DMS114 treated with DMSO at 0.1 percent for 48 hours (cell line): ENCODE measurements around the gene TM9SF4.

Experiments used
- DNase-seq: peaks from one replicate; lab custom pipeline; 2025; ENCODE audit not compliant: unreplicated experiment; lab: John Stamatoyannopoulos, UW

TM9SF4 gene

DNA sequence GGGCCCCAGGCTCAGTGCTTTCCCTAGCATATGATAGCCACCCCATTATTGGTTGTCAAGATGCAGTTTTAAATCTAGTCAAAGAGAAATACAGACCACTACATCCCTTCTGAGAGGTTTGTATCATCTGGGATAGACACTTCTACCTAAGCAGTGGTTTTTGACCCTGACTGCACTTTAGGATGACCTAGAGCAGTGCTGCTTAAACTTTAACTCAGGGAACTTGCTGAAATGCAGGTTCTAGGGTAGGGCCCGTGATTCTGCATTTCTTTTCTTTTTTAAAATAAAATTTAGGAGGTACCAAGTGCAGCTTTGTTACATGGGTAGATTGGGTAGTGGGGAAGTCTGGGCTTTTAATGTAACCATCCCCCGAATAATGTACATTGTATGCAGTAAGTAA is 18.7 kb downstream of the TM9SF4 start:
- DNase-seq: no peak

DNA sequence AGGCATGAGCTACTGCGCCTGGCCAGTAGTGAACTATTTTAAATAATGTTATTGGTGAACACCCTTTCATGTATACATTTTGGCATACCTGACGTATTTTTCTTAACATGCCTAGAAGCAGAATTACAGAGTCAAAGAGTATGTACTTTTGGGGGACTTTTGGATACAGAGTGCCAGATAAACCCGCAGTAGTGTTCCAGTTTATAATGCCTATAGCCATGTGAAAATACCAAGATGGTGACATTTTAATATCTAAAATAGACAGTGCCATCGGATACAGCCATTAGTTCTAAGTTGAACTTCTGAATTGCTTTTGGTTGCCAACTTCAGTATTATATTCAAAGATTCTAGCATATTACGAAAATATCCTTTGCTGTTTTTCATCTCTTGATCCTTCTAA is 20.3 kb downstream of the TM9SF4 start:
- no peak for DNase-seq

DNA sequence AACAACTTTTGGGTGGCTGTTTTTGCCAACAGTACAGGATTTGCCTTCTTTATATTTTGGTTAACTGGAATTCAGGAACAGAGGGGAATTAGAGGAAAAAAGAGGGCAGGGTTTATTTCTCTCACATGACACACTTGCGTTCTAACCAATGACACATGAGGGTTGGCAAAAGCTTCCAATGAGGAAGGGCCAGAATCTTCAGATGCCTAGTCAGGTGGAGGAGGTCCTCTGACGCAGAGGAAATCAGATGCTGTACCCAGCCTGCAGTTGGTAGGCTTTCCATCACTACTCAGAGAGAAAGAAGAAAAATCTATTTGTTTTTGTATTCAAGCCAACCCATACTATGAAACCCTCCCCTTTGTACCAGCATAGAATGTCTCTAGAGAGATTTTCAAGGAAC is 20.8 kb downstream of the TM9SF4 start:
- no peak for DNase-seq

DNA sequence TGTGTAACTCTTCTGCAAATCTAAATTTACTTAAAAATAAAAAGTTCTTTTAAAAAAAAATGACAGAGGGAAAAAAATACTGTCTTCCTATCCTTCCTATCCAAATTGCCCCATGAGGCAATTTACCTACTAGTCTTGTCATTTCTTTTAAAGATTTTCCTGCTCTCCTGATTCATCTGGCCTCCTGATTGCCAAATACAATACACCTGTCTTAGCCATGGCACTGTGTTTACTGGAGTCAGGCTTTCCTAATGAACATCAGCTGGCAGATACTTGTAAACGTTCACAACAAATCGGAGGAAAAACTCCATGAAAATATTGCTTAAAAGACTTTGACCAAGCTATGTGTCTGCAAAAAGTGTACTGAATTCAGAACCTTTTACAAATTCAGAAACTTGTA is 21.5 kb downstream of the TM9SF4 start:
- DNase-seq: no peak

DNA sequence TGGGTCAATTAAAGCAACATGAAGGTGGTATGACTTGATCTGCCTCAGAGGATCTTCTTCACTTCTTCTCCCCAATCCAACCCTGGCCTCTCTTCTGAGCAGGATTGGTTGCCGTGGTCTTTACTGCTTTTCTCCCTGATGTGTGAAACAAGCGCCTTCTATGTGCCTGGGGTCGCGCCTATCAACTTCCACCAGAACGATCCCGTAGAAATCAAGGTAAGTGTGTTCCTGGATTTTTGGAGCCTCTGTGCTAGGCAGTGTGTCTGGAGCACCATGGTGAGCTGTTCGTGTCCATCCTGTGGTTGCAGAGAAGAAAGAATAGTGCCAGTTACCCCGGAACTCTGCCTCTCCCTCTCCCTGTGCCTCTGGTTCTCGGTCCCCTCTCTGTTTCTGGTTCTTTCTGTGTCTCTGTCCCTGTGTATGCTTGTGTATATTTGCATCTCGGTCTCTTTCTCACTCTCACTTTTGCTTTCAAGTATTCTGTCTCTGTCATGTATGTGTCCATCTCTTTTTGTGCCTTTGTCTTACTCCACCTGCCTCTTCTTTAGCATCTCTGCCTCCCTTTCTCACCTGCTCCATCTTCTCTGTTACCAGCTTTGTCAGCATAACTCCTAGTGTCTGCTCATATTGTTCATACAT is 23.5 kb downstream of the TM9SF4 start:
- no peak for DNase-seq

DNA sequence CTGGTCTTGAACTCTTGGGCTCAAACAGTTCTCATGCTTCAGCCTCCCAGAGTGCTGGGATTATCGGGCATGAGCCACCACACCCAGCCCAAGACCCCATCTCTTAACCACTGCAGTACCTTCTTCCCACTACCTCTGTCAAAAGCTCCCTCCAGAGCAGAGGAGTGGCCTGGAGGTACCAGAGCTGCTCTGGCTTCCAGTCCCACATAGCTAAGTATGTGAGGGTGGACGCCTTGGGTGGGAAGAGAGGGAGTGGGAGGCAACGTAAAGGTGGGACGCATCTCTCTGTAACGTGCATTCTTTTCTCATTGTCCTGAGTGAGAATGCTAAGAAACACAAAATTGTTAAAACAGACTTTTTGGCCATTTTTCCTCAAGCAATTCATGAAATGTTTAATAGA is 24.5 kb downstream of the TM9SF4 start:
- DNase-seq: no peak

DNA sequence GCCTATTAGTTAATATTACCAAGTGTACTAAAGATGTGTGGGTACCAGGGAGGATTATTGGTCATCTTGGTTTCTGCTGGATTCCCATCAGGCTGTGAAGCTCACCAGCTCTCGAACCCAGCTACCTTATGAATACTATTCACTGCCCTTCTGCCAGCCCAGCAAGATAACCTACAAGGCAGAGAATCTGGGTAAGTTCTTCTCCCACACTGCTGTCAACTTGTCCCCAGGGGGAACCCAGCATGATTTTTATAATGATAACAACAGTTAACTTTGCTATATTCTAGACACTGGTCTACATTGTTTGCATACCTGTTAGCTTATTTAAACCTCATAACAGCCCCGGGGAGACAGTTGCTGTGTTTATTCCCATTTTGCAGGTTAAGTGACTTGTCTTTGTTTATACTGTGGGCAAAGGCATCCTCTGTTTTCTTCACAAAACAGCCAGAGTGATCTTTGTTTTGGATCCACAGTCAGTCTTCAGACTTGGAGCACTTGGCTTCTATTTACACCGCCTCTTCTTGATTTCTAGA is 26.5 kb downstream of the TM9SF4 start:
- no peak for DNase-seq

DNA sequence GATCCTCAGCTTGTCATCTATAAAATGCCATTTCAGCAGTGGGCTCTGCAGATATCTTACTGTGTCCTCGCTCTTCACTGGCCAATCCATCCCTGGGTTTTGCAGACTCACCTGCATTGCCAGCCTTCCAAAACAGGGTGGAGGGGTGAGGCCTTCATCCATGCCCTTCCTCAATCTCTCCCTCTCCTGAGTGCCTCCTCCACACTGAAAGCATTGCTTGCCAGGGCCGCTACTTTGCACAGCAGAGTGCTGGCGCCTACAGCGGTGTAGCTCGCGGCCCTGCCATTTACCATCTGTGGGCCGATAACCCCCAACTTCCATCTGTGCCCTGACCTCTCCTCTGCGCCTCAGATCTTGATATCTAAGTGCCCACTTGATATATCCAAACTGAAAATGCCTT is 29.4 kb downstream of the TM9SF4 start:
- DNase-seq: no peak

DNA sequence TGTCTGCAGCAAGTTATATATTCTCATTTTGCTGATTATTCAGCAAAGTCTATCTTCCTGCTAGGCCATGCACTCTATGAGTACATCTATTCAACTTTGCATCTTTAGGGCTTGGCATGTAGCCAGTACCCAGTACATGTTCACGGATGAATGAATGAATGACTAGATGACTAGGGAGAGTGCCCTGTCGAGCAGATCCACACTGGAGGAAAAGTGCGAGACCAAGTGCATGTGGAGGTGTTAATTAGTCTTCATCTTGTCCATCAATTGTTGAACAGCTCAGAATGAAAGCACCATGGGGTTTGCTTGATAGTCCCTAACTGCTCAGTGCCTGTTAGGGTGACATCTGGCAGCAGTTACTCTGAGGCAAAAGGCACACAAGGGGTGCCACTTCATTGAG is 30.4 kb downstream of the TM9SF4 start:
- no peak for DNase-seq

DNA sequence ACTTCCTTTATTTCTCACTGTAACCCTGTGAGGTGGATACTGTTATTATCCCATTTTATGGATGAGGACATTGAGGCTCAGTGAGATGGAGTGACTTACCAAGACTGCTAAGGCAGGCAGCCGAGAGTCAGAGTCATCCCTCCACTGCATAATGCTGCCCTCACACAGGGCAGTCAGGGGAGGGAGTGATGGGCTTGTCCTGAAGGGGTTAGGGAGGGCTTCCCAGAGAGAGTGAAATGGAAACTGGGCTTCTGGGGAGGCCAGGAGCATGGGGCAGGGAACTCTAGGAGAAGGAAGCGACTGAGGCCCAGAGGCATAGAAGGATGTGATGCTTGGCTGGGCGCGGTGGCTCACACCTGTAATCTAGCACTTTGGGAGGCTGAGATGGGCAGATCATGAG is 31.1 kb downstream of the TM9SF4 start:
- no peak for DNase-seq

DNA sequence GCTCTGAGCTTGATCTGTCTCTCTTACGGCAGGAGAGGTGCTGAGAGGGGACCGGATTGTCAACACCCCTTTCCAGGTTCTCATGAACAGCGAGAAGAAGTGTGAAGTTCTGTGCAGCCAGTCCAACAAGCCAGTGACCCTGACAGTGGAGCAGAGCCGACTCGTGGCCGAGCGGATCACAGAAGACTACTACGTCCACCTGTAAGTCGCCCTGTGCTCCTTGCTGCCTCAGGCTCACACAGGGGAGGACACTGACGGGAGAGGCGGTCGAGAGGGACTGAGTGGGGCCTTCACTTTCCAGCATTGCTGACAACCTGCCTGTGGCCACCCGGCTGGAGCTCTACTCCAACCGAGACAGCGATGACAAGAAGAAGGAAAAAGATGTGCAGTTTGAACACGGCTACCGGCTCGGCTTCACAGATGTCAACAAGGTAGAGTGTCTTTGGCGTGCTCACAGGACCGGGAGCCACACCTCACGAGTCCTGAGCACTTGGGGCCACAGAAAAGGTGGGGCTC is 32.0 kb downstream of the TM9SF4 start:
- no peak for DNase-seq

DNA sequence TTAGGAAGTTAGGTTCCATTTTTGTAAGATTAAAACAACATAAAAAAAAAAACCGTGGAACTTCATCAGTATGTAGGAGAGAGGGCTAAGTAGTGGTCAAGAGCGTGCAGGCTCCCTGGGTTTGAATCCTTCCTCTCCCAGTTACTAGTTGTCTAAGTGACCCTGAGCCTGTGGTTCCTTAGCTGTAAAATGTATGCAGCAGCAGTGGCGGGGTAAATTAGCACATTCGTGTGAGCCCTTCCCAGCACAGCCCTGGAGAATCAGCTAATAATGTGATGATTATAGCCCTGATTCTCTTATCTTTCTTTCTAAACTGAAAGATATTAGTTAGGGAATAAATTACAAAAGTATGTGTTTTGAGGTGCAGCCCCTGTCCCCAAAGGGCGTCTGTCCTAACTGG is 32.6 kb downstream of the TM9SF4 start:
- no peak for DNase-seq

DNA sequence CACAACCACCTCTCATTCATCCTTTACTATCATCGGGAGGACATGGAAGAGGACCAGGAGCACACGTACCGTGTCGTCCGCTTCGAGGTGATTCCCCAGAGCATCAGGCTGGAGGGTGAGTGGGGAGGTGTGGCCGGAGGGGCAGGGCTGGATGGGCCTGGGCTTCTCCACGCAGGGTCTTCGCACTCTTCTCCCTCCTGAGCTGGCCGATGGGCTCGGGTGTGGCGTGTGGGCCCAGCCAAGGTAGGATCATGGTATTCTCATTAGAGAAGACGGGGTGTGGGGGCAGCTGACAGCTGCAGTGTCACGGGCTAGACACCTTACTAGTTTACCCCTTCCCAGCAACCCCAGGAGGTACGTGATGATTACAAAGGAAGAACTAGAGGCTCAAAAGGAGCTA is 33.5 kb downstream of the TM9SF4 start:
- DNase-seq: no peak

DNA sequence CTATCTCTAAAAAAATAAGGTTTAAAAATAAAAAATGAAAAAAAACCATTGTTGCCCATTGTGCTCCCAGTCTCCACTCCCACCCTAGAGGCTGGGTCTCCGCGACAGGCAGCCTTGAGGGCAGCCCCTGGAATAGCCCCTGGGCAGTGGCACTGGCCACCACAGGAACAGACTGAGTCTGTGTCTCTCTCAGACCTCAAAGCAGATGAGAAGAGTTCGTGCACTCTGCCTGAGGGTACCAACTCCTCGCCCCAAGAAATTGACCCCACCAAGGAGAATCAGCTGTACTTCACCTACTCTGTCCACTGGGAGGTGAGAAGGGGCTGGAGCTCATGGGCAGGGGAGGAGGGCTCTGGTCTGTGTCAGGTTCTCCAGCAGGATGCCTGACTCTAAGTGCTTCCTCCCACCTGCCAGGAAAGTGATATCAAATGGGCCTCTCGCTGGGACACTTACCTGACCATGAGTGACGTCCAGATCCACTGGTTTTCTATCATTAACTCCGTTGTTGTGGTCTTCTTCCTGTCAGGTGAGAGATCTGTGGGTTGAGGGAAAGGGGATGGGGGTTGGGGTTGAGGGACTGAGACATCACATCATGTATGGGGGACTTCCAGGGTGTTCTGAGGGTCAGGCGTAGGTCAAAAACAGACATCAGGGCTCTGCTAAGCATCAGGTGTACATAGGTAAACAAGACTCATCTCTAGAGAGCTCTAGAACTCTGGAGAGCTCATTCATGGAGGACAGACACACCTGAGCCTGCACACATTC is 35.6 kb downstream of the TM9SF4 start:
- no peak for DNase-seq

DNA sequence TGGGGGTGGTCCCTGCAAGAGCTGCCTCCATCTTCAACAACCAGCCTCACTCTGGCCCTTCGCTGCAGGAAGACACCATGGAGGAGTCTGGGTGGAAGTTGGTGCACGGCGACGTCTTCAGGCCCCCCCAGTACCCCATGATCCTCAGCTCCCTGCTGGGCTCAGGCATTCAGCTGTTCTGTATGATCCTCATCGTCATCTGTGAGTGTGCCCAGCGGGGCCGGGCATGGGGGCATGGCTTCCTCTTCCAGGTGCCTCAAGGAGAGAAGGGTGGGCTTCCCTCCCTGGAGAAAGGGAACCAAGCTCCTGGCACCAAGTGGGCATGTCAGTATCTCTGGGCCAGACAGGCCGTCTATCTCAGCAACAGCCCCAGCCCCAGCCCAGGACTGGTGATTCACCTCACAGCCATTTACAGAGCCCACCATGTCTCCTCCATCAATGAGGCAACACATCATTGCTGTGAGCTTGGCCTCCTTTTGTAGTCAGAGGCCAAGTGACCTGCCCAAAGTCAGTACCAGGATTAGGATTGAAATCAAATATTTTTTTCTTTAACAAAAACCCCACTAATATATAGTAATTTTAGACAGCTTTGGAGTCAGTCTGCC is 40.2 kb downstream of the TM9SF4 start:
- no peak for DNase-seq

DNA sequence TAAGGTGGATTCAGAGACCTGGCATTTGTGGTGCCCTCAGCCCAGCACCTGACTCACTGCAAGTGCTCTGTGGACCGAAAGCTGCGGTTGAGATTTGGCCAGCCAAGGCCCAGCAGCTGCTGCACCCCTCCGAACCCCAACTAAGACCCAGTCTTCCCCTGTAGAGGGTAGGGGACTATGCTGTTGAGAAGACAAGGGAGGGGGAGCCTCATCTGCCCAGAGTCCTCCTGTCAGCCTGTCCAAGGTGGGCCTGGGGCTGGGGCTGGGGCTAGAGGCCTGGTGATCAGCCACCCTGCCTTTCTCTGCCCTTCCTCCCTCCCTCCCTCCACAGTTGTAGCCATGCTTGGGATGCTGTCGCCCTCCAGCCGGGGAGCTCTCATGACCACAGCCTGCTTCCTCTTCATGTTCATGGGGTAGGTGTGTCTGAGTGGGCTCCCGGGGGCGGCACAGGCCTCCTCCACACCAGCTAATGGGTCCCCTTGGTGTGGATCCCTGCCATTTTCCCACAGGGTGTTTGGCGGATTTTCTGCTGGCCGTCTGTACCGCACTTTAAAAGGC is 40.9 kb downstream of the TM9SF4 start:
- no peak for DNase-seq

DNA sequence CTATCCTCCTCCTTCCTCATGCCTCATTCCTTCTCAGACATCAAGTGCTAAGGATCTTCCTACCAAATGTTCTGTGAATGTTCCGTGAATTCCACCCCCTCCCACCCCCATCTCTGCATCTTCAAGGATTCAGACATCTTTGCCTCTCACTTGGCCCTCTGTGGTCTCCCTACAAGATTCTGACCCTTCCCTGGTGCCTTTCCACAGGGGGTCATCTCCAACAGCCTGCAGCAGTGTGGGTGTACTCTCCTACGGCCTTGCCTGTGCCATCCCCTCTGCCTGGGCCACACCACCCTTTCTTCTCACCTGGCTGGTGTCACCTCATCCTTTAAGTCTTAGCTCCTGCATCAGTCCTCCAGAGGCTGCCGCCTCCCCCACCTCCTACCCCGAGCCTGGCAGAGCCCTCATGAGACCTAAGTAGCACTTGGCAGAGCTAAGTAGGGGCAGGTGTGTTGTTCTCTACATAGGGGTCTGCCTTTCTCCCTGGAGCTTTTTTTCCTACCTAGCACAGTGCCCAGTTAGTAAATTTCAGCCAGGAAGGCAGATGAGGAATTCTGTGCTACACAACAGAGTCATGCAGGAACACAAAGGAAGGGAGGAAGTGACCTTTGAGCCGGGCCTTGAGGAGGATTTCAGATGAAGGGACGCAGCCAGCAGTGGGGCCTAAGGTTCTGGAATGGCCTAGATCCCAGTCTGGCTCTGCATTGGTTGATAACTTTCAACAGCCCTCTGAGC is 43.1 kb downstream of the TM9SF4 start:
- DNase-seq: no peak

DNA sequence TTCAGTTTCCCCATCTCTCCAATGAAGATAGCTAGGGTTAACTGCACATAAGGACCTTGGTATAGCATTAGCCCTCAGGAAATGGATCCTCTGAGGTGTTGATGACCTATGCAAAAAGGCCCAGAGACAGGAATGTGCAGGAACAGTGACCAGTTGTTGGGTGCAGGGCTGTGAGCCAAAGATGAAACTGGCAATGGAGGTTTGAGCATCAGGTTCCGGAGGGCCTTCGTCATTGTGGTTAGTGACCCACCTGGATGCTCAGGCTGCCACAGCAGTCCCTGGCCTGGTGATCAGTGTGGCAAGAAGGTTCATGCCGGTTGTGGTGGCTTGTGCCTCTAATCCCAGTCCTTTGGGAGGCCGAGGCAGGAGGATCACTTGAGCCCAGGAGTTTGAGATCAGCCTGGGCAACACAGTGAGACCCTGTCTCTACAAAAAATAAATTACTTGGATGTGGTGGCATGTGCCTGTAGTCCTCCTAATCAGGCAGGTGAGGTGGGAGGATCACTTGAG is 43.7 kb downstream of the TM9SF4 start:
- no peak for DNase-seq

DNA sequence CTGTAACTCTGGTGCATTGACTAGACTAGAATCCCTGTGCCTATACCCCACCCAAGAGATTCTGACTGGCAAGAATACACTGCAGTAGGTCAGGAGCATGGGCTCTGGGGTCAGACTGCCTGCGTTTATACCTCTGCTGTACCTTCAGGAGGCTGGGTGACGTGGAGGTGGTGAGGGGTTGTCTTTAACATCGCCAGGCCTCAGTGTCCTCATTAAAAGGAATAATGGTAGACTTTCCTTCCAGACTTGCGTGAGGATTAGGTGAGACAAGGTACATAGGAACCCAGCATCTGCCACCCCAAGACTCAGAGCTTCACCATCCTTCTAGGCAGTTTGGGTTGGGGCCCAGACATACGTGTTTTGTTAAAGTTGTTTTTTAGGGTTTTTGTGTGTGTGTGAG is 44.3 kb downstream of the TM9SF4 start:
- no peak for DNase-seq

DNA sequence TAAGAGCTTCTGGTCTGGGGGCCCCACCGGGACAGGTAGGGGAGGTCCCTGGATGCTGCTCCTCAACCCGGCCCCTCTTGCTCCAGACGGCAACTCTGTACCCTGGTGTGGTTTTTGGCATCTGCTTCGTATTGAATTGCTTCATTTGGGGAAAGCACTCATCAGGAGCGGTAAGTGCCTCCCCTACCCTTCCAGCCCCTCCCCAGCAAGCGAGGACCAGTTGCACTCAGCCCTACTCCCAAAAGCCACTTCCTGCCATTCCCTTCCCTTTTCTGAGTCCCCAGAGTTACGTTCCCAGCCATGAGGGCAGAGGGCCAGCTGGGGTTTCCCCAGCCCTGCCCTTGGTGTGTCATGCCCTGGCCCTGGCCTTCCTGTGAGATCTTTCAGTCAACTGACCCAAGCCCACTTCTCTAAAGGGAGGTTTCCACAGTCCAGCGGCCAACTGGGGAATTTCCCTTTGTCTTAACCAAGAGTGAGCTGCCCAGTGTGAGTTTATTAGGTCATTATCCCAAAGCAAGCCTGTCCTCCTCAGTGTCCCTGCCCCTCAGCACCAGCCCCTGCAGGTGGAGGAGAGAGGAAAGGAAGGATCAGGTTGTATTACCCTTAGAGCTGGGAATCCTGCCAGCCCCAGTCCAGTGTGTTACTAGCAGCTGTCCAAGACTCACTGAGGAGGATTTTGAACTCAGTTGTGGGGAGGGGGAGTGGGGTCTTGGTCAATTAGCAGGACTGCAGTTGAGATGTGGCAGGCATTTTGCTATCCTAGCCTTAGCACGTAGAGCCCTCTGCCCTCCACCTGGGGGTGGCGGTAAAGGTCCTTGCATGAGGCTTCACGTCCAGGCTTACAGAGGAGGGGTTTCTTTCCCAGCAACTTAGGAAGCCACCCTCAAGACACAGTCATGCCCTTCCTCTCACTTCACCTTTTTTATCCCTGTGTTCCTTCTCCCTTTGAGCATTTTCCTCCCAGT is 45.8 kb downstream of the TM9SF4 start:
- no peak for DNase-seq
